HG03378 (cell line): ENCODE data around the gene HNF4A.

Source experiments
- ATAC-seq: cut with Tn5 transposase; IDR thresholded peaks from one replicate; pipeline ENCODE4 v1.9.1; 2021; ENCODE audit warnings: mild to moderate bottlenecking, moderate library complexity; ENCODE audit not compliant: unreplicated experiment

The HNF4A gene

GRCh38 chr20:44435630-44436335 is 80.3 kb downstream of the HNF4A start:
- ATAC-seq, result no peak

- ATAC-seq, result no peak
These were observed 80.9 kb downstream of the HNF4A start for GRCh38 chr20:44436393-44436792.

DNA sequence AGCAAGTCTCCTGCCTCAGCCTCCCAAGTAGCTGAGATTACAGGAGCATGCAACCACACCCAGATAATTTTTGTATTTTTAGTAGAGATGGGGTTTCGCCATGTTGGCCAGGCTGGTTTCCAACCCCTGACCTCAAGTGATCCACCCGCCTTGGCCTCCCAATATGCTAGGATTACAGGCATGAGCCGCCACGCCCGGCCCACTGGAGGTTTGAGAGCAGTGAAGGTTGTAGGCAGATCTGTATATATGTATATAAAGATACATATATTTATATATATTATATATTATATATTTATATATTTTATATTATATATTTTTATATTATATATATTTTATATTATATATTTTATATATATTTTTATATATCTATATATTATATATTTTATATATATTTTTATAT is 82.0 kb downstream of the HNF4A start:
- no peak for ATAC-seq

DNA sequence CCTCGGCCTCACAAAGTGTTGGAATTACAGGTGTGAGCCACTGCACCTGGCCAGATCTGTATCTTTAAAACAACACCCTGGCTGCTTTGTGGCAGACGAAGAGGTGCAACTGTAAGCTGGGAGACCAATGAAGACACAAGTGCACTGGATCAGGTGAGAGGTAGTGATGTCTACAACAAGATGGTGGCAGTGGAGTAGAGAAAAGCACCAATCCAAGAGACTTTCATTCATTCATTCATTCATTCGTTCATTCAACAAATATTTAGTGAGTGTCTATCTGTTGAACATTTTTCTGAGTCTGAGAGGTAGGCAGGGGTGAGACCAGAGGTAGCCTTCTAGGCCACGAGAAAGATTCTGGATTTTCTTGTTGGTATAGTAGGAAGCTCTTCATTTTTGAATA is 83.3 kb downstream of the HNF4A start:
- no peak for ATAC-seq

GRCh38 chr20:44439318-44439717 is 83.8 kb downstream of the HNF4A start:
- ATAC-seq, result no peak

GRCh38 chr20:44442298-44443070 is 87.0 kb downstream of the HNF4A start:
- ATAC-seq, result no peak

GRCh38 chr20:44445742-44446710 is 90.5 kb downstream of the HNF4A start:
- ATAC-seq, result no peak

DNA sequence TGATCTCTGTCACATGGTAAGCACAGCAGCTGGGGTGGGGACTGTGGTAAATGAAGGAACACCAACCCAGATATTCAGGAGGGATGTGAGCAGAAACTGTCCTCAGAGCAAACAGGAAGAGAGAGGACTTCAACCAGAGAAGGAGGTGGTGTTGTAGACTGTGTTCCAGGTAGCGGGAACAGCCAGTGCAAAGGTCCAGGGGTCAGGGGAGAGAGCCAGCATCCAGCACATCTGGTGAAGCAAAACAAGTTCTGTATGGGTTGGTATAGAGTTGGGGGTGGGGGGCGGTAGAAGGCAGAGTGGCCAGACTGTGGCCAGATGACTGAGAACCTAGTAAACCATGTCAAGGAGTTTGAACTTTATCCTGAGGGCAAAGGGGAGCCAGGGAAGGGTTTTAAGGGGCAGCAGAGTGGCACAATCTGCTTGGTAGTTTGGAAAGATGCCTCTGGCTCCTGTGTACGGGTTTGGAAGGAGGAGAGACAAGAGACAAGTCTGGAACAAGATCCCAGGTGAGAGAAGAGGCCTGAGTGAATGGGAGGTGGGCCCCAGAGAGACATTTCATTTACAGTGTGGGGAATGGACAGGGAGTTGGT is 92.4 kb downstream of the HNF4A start:
- ATAC-seq, result no peak

GRCh38 chr20:44448753-44449546 is 93.5 kb downstream of the HNF4A start:
- ATAC-seq, result no peak

- no peak for ATAC-seq
These were observed 94.4 kb downstream of the HNF4A start for GRCh38 chr20:44449864-44450263.

DNA sequence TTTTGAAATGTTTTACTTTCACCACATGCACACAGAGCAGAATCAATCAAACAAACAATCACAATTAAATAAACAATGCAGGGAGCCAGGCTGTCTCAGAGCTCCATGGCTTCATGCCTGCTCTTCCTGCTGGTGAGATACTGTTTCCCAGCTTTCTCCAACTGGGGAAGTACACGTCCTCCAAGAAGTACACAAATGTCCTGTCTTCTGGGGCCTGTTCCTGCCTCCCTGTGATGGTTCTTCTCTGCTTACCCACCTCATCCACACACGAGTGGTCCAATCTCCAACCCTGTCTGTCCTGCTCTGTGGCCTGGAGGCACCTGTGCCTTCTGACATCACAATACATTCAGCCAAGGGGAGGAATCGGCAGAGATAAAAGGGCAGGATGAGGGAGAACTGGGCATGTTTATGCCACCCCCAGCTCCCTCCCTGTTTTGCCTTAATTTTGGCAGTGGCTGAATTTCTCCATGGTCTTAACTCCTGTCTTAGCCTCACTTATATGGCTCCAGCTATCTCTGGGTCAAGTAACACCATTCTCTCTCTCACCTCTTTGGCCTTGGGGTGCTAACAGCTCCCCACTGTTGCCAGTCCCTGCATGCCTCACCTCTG is 94.9 kb downstream of the HNF4A start:
- no peak for ATAC-seq

GRCh38 chr20:44450903-44451450 is 95.5 kb downstream of the HNF4A start:
- ATAC-seq, result no peak

DNA sequence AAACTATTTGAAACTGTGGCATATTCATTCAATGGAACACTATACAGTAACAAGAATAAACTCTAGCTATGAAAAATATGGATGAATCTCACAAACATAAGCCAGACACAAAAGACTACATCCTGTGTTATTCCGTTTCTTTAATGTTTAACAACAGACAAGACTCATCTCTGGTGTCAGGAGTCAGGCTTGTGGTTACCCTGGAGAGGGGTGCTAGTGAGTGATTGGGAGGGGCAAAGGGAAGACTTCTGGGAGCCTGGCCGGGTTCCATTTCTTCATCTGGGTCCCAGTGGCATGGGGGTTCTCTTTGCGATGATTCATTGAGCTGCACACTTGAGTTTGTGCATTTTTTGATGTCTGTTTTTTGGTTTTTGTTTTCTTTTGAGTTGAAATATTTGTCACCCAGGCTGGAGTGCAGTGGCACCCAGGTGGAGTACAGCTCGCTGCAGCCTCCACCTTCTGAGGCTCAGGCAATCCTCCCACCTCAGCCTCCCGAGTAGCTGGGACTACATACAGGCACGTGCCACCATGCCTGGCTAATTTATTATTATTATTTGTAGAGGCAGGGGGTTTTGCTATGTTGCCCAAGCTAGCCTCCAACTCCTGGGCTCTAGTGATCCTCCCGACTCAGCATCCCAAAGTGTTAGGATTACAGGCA is 98.9 kb downstream of the HNF4A start:
- ATAC-seq, result no peak

- ATAC-seq, result no peak
These were observed 99.6 kb downstream of the HNF4A start for GRCh38 chr20:44455126-44455525.

GRCh38 chr20:44456611-44457010 is 101.1 kb downstream of the HNF4A start:
- ATAC-seq, result no peak

GRCh38 chr20:44457016-44457415 is 101.5 kb downstream of the HNF4A start:
- ATAC-seq, result no peak

- ATAC-seq, result no peak
These were observed 103.8 kb downstream of the HNF4A start for GRCh38 chr20:44459271-44459670.

GRCh38 chr20:44460795-44461141 is 105.3 kb downstream of the HNF4A start:
- ATAC-seq, result no peak
